Pons (tissue), 1 donor: ENCODE results near the gene NUBP1.
A peak's percentile ranks its signal among the peaks of the same experiment; 100 is the strongest.

Experiments
- DNase-seq: peaks from one replicate; pipeline ENCODE4 v3.0.0-alpha.2; 2016; ENCODE audit warnings: low spot score

The NUBP1 gene

DNA sequence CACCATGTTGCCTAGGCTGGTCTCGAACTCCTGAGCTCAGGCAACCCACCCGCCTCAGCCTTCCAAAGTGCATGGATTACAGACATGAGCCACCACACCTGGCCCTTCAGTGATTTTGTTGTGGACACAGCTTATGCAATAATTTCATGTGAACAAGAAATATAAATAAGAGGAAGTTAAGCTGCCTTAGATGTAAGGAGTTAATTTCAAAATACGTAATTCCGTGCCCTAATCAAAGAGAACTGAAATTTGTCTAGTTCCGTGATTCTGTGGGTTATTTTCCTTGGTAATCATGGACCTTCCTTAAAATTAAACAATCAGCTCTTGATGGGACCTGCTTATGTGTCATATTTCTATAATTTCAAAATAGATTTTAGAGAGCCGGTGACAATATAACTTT is 63.1 kb downstream of the NUBP1 start:
- DNase-seq: peak; percentile 26

DNA sequence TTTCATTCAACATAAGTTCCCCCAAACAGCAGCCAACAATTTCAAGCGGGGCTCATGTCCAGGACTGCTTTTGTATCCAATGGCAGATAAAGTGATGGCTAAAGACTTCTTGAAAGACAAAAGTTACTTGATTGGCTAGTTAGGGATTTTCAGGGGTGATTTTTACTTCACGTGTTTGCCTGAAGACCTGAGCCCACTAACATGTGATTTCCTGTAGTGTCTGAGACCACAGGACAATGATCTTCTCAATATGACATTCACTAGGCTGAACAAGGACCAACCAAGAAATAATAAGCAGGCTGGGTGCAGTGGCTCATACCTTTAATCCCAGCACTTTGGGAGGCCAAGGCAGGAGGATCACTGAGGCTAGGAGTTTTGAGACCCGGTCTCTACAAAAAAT is 64.6 kb downstream of the NUBP1 start:
- DNase-seq: no peak

DNA sequence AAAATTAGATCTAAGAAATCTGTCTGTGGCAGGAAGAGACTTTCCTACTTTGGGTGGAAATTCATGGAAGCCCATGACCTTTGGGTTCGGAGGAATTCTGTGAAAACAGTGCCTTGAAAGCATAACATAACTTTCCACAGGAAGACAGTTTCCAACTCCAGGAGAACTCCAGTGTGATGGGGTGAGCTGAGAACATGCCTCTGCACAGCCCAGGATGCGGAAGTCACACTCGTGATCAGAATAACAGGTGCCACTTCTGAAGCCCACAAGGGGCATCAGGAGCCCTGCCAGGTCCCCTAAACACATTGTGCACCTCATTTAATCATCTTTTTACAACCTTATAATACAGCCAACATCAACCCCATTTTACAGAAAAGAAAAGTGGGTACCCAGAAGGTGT is 65.2 kb downstream of the NUBP1 start:
- no peak for DNase-seq

DNA sequence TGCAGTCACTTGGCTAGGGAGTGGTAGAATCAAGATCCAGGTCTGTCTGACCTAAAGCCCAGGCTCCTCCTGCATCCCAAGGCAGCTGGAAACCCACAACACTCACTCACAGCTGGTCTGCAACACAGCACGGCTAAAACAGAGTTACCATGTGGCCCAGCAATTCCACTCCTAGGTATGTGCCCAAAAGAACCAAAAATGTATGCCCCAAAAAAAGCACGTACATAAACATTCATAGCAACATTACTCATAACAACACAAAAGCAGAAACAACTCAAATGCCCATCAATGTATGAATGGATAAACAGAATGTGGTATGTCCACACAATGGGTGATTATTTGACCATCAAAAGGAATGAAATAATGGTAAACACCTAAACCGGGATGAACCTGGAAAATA is 66.1 kb downstream of the NUBP1 start:
- no peak for DNase-seq

DNA sequence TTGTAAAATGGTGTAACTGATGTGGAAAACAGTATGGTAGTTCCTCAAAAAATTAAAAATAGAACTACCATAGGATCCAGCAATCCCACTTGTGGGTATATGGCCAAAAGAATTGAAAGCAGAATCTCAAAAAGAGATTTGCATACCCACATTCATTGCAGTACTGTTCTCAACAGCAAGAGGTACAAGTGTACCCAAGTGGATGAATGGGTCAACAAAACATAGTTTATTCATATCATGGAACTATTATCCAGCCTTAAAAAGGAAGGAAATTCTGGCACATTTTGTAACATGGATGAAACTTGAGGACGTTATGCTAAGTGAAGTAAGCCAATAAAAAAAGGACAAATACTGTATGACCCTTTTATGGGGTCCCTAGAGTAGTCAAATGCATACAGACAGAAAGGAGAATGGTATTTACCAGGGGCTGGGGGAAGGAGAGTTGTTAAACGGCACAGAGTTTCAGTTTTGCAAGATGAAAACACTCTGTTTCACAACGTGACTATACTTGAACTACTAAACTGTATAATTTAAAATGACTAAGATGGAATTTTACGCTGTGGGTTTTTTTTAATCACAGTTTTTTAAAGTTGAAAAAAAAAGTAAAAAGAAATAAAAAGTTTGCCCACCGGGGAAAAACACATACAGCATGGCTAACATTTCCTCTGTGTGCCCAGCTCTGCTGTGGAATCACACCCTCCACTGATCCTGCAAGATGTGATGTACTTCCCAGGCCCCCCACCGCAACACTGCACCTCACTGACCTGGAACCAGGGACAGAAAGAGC is 68.9 kb downstream of the NUBP1 start:
- DNase-seq: no peak

DNA sequence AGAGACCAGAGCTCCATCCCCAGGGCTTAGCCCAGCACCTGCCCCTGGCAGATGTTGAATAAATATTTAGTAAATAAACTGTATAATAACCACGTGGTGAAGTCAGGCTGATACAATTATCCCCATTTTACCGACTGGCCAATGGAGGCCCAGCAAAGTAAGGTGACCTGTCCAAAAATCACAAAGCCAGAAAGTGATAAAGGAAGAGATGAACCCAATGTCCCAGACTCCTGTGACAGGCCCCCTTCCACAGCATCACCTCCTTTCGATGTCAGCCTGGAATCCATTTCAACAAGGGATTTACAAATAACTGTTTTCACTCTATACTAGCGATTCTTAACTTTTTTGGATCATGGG is 69.4 kb downstream of the NUBP1 start:
- no peak for DNase-seq

DNA sequence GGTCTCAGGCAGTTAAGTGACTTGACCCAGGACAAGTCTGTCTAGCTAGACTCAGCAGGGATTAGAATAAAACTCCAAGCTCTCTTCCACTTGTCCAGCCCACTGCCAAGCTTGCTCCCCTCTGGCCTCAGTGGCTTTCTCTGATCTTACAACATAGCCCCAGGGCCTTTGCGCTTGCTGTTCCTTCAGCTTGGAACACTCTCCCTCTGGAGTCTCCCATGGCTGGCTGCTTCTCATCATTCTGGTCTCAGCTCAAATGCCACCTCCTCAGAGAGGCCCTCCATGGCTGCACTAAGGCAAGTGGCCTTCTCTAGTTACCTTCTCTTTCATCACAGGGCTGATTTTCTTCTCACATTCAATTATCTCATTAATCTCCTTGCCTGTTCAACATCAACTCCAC is 73.9 kb downstream of the NUBP1 start:
- DNase-seq: no peak

DNA sequence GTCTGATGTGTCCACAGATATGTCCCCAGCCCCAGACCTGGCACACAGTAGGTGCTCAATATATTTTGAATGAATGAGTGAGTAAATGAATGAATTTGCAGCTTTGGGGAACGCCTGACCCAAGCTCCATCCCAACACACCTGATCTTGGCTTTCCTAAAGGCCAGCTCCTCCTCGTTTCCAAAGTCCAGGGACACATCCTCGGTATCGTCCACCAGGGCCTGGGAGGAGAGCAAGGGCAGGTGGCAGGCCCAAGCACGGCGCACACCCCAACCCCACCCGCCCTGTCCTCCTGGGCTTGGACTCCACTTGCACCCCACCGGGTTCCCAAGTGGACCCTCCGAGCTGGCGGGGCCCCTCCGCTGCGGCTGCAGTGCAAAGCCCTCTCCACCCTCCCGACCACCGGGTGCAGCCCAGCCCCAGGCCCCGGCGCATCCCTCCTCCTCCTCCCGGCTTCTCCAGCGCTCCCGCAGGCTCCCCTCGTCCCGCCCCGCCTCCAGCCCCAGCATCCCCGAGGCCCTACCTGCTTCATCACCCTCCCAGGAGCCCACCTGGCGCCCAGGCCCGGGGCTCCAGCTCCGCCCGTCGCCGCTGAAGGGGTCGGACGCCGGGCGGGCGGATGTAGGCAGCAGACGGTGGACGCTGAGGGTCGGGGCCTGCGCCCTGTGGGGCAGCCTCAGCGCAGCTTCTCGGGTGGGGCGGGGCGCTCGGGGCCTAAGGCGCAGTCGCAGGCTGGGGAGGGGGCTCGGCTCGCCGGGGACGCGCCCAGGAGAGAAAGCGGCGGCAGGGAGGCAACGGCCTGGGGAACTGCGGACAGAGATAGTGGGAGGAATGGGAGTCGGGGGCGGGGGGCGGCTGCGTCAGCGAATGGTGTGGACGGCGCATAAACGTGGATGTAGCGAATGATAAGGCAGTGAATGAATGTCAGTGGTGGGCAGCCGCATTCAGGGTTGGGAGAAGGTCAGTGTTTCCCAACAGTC is 74.6 kb downstream of the NUBP1 start, which contains the start of gene TVP23A:
TVP23A (minus strand) TSS at position 832 of the 979 bp plus-strand sequence; CDS start at position 531, 301 bp downstream.
- DNase-seq: no peak
